Erythroblast (primary cell): ENCODE measurements around the gene LARP1.

Experiments
- DNase-seq, 2 experiments: peaks; one replicate each; lab custom pipeline; 2025; lab: John Stamatoyannopoulos, UW
- GATA1 ChIP-seq: IDR thresholded peaks from 2 replicates; pipeline ENCODE4 v1.6.1; 2011; ENCODE audit warnings: low read depth, mild to moderate bottlenecking, control low read depth, low read length, moderate library complexity
- POLR2A ChIP-seq: IDR thresholded peaks from 2 replicates; pipeline ENCODE4 v1.6.1; 2011; ENCODE audit warnings: mild to moderate bottlenecking, low read length

Gene LARP1

GRCh38 chr5:154842689-154843530 lies 87.7 kb downstream of the LARP1 start:
- DNase-seq: no peak
- TF ChIP-seq GATA1 (no peak), POLR2A (no peak)

DNA sequence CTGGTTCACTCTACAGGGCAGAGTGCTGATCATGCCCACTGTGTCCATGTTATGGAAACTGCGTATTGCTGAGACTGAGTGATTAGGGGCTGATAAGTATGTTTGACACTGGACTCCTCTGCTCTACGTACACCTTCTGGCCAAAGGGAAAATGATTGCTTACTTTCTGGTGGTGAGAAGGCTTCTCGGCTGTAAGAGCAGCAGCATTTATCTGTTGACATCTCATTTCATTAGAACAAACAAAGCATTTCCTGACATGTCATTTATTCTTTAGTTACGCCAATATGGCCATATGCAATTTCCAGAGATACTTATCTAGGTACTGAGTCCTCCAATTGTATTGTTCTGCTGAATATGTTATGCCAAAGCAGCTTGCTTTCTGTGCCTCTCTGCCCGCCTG lies 89.6 kb downstream of the LARP1 start:
- TF ChIP-seq POLR2A: no peak
- no peak for TF ChIP-seq GATA1
- peak; percentile 25 to 47 for DNase-seq

GRCh38 chr5:154849264-154849785 lies 94.1 kb downstream of the LARP1 start:
- TF ChIP-seq POLR2A: no peak
- TF ChIP-seq GATA1: no peak
- DNase-seq: no peak

- DNase-seq: peak; percentile 22 to 39
- no peak for TF ChIP-seq GATA1
- TF ChIP-seq POLR2A: no peak
Observed at GRCh38 chr5:154849791-154850201, 94.6 kb downstream of the LARP1 start.

DNA sequence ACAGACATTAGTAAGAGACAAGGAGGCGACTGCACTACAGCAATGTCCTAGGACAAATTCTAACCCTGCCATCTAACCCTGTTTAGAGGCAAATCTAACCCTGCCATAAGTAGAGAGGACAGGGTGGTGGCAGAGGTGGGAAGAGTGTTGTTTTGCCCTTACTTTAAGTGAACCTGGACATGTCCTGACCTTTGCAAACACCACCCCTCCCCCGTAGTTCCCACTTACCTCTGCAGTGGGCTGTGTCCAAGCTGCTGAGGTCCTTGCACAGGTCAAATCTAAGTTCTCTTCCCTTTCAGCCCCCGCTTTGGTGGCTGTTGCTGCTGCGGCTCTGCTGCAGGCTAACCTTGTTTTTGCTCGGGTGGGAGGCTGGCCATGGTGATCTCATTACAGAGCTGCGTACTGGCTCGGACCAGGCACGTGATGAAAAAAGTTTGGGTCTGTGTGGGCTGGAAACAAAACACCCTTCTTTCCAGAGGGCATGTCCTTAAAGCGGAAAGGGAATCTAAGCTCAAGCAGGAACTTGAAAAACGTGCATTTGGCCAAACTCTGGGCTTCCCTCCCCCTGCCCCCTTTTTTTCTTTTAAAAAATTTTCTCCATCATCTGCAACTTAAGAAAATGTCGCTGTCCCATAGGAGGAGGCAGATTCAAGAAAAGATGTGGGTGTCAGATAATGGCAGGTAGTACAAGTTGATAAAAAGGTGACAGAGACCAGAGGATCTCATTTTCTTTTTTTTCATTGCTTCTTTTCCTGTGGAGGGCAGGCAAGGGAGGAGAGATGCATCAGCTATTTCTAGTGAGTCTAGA lies 95.3 kb downstream of the LARP1 start, which contains the start of gene FAXDC2:
Gene FAXDC2 (minus strand): TSS at position 349 of the 808 bp plus-strand sequence. CDS start 12,425 bp downstream, outside the sequence.
- TF ChIP-seq GATA1: no peak
- no peak for TF ChIP-seq POLR2A
- peak; percentile 49 to 58 for DNase-seq

- TF ChIP-seq POLR2A (no peak), GATA1 (no peak)
- no peak for DNase-seq
Observed at GRCh38 chr5:154851351-154851750, 96.2 kb downstream of the LARP1 start.

DNA sequence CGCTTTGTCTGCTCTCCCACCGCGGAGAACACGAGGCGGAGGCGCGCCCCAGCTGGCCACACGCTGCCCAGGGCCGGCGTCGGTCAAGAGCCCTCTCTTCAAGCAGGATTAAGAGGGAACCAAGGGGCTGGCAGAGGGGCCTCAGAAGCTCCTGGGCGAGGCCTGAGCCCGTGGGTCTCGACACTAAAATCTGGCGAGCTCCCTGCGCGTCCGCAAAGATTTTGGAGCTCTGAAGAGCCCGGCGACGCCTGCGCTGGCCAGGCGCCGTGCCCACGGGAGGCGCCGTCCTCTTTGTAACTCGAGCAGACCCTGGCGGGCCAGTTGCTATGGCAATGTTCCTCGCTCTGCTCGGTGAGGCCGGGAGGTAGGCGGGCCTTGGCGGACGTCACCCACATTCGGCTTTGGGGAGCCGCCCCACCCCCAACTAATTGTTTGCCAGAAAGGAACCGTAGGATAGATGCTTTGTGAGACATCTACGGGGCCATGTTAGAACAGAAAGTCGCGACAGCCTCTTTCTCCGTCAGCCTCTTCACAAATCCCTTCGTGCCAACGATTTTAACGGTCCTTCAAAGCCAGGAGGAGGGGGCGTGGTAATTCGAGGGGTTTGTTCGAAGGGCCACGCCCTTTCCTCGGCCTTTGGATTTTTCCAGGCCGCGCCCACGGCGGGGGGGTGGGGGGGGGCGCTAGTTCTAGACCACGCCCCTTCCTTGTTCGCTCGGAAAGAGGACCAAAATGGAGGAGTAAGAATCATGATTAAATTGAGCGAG lies 102.5 kb downstream of the LARP1 start:
- peak; percentile 94 to 95 for DNase-seq
- no peak for TF ChIP-seq GATA1
- TF ChIP-seq POLR2A: no peak

DNA sequence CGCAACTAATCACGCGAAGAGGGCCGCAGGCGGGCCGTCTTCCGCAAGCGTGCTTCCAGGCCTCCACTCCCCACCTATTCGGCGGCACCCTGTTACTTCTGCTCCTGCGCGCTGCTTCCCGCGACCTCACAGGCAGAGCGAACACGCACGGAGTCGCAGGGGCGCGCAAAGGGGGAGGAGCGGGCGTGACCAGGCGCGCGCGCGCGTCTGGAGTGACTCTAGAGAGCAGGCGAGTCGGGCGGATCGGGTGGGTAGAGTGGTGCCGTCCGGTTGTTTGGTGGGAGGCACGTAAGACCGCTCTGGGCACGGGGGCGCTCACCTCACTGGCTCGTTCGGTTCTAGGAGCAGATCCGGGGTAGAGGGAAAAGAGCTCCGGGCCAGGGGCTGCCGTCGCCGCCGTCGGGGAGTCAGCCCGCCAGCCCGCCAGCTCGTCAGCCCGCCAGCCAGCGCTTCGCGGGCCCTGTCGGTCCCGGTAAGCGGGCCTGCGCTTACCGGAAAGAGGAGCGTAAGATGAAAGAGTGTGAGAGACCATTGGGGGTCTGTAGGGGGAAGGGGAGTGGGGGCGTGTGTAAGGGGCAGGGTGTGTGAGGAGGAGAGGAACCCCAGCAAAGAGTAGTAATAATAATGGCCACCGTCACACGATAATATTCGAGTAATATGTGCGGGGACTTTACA lies 103.3 kb downstream of the LARP1 start, which contains the start of gene CNOT8:
Gene CNOT8 (plus strand): TSS at position 331 of the 675 bp plus-strand sequence. CDS start 4,652 bp downstream, outside the sequence.
- no peak for TF ChIP-seq GATA1
- TF ChIP-seq POLR2A: peak; percentile 87

DNA sequence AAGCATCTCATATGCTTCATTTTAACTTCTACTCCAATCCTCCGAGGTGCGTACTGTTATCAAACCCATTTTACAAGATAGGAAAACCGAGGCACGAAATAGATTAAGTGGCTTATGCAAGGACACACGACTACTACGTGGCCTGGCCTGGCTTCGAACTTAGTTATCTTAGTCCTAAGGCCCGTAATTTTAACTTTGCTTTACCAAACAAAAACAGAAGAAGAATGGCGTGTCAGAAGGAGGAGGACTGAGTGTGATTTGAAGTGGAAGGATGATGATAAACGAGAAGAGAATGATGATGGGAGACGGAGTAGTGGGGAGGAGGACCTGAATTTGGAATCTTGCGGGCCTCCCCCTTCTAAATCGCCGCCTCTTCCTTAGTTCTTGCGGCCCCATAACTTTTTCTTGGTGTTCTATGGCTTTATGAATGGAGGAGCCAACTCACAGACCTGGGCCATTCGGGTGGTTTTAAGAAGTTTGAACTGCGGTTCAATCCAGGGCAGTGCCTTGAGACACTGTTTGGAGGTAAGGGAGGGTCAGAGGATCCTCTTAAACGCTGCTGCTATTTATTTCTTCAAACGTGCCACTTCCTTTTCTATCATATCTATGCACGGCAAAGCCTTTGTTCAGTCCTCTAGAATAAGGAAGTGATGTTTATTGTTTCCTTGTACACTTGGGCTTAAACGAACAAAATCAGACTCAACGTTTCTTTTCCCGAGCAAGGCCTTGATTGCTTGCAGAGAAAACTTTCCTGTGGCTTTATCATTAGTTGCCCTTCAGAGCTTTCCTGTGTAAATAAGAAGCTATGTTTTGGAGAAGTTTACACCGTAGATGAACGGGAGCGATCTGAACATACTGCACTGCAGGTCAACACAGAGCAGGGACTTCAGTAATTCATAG lies 104.0 kb downstream of the LARP1 start:
- peak; percentile 62 to 71 for DNase-seq

More for the DNA sequence above, 103.3 kb downstream of the LARP1 start, which contains the start of gene CNOT8:
- peak; percentile 97 to 98 for DNase-seq

DNA sequence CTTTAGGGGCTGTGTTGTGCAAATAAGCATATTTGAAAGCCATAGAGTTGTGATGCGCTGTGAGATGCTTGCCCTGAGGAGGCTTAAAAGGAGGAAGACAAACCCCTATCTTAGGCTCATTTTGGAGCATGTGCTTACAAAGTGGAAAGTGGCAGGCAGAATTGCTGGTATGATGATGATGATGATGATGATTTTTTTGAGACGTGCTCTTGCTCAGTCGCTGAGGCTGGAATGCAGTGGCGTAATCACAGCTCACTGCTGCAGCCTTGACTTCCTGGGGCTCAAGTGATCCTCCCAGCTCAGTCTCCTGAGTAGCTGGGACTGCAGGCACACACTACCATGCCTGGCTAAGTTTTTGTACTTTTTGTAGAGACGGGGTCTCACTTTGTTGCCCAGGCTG lies 104.9 kb downstream of the LARP1 start:
- DNase-seq: peak; percentile 31 to 55
- TF ChIP-seq GATA1 (no peak), POLR2A (no peak)

More for the DNA sequence above, 104.0 kb downstream of the LARP1 start:
- no peak for TF ChIP-seq GATA1
- TF ChIP-seq POLR2A: no peak

DNA sequence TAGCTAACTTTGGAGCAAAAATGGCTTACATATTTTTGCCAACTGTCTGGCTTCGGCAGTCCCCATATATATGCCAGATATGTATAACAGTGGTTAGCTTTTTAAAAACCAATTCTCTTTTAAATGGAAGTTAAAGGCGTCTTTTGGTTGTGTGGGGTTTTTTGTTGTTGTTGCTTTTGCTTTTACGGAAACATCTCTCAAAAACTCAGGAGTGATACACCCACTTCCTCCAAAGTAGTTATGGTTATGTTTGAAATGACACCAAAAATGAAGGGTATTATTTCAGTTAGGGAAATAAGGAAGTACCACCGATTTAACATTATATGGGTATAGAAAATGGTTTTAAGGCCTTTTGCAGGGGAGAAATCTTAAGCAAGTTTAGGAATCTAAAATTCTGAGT lies 105.6 kb downstream of the LARP1 start:
- no peak for TF ChIP-seq GATA1
- no peak for TF ChIP-seq POLR2A
- DNase-seq: no peak

GRCh38 chr5:154861946-154862345 lies 106.8 kb downstream of the LARP1 start:
- DNase-seq: no peak
- TF ChIP-seq POLR2A: no peak
- no peak for TF ChIP-seq GATA1
